SU-DHL-6 (cell line): ENCODE results near the gene DNAH3.

ENCODE experiments used
- EZH2phosphoT487 ChIP-seq: fragments of 200-600 bp; sonication (generic), shearing (Covaris generic); conservative IDR thresholded peaks from 2 replicates; pipeline ENCODE4 v1.6.1; 2018; ENCODE audit warnings: mild to moderate bottlenecking, antibody characterized with exemption, low read length, moderate library complexity, mixed read lengths
- TF ChIP-seq, protein P1 (sequence below): fragments of 200-600 bp; sonication (generic); IDR thresholded peaks from one replicate; pipeline ENCODE4 v1.5.1; 2017; ENCODE audit warnings: antibody characterized with exemption, mild to moderate bottlenecking, low read length, moderate library complexity; ENCODE audit not compliant: insufficient read depth, poor library complexity, severe bottlenecking

DNA sequence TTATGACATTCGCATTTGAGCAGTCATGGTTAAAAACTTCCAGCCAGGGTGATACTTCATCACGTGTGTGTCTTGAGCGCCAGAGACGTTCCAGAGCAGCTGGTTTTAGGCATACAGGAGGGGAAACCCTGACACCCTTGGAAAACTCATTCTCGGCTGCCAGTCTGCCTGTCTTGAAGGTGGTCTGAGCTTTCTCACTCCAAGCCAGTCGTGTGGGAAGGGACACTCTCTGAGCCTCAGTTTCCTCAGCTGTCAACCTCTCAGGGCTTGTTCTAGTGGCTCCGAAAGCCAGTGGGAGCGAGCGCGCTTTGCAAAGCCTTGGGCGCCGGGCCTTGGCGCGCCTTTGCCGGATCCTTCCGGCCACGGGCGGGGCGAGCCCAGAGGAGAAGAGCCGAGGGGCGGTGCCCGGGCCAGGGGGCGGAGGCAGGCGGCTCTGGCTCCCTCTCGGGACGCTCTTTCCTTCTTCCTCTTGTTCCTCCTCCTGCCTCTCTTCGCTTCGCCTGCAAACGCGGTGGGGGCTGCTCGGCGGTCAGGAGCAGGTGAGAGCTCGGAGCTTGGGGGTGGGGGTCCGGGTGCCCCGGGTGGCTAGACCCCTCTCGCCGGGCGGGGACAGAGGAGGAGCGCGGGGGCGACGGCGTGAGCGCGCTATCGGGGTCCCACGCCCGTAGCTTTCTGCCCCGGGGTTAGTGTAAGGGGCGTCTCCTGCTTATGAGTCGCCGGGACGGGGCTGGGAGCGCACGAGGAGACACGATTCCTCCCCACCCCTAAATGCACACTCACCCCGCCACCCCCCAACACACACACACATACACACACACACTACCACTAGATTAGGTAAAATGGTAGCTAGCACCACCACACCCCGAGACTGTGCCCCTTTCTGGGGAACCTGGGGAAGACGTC lies 7.8 kb upstream of the DNAH3 start, which contains the start of gene LDAF1:
- TF ChIP-seq, protein P1, sequence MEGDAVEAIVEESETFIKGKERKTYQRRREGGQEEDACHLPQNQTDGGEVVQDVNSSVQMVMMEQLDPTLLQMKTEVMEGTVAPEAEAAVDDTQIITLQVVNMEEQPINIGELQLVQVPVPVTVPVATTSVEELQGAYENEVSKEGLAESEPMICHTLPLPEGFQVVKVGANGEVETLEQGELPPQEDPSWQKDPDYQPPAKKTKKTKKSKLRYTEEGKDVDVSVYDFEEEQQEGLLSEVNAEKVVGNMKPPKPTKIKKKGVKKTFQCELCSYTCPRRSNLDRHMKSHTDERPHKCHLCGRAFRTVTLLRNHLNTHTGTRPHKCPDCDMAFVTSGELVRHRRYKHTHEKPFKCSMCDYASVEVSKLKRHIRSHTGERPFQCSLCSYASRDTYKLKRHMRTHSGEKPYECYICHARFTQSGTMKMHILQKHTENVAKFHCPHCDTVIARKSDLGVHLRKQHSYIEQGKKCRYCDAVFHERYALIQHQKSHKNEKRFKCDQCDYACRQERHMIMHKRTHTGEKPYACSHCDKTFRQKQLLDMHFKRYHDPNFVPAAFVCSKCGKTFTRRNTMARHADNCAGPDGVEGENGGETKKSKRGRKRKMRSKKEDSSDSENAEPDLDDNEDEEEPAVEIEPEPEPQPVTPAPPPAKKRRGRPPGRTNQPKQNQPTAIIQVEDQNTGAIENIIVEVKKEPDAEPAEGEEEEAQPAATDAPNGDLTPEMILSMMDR: no peak
- TF ChIP-seq EZH2phosphoT487: no peak
